Caco-2 (cell line): ENCODE results near the gene METTL24. TPM values are rescaled to one million over a fixed set of nuclear protein-coding genes. Genes with fewer than 3 reads are reported as not detected.
A peak's percentile ranks its signal among the peaks of the same experiment; 100 is the strongest.

ENCODE experiments used
- BruUV-seq: library from RNA; stranded (reverse); fragments of 400-500 nt; replicated peaks from 2 replicates; lab custom pipeline; 2021; lab: Mats Ljungman, UMichigan
- CTCF ChIA-PET: fragments of 300-600 bp; sonication (Branson Sonifier 250); formaldehyde crosslinking; loops from one replicate; lab custom pipeline; 2022; ENCODE audit warnings: antibody characterized with exemption; lab: Charles Lee
- POLR2A ChIA-PET: fragments of 300-600 bp; sonication (Branson Sonifier 250); formaldehyde crosslinking; loops from one replicate; lab custom pipeline; 2022; ENCODE audit warnings: antibody characterized with exemption; lab: Charles Lee
- DNase-seq, 2 experiments: peaks; one replicate each; pipeline versions ENCODE4 v3.0.0 to v3.0.0-alpha.2; 2020 to 2022
- H3K27me3 ChIP-seq: replicated peaks from 2 replicates; pipeline ENCODE4 v1.6.0; 2011; ENCODE audit warnings: low read length; ENCODE audit not compliant: control insufficient read depth, insufficient read depth
- H3K36me3 ChIP-seq: 2 replicates; pipeline ENCODE4 v1.5.1; 2011; ENCODE audit warnings: low read length; ENCODE audit not compliant: control insufficient read depth, insufficient read depth
- H3K4me1 ChIP-seq: fragments of 250-450 bp; sonication (Bioruptor Pico); 2 replicates; pipeline ENCODE4 v1.5.1; 2020; ENCODE audit warnings: mild to moderate bottlenecking
- H3K4me3 ChIP-seq: 2 replicates; pipeline ENCODE4 v1.5.1; 2011; ENCODE audit warnings: low read depth, mild to moderate bottlenecking, control low read depth, low read length
- H3K9me3 ChIP-seq: fragments of 250-450 bp; sonication (Bioruptor Pico); 2 replicates; pipeline ENCODE4 v1.5.1; 2020; ENCODE audit warnings: mild to moderate bottlenecking, moderate library complexity
- H3K27ac Mint-ChIP-seq: one replicate; pipeline ENCODE4 v1.8.0; 2022; ENCODE audit warnings: mixed read lengths; ENCODE audit not compliant: unreplicated experiment
- H3K27me3 Mint-ChIP-seq: one replicate; pipeline ENCODE4 v1.8.0; 2022; ENCODE audit warnings: mixed read lengths; ENCODE audit not compliant: insufficient read depth, unreplicated experiment
- H3K36me3 Mint-ChIP-seq: one replicate; pipeline ENCODE4 v1.8.0; 2022; ENCODE audit warnings: mild to moderate bottlenecking, mixed read lengths; ENCODE audit not compliant: insufficient read depth, unreplicated experiment
- H3K4me1 Mint-ChIP-seq: one replicate; pipeline ENCODE4 v1.8.0; 2022; ENCODE audit warnings: low read depth, mixed read lengths; ENCODE audit not compliant: unreplicated experiment
- H3K4me3 Mint-ChIP-seq: one replicate; pipeline ENCODE4 v1.8.0; 2022; ENCODE audit warnings: mild to moderate bottlenecking, moderate library complexity, mixed read lengths; ENCODE audit not compliant: unreplicated experiment
- H3K9me3 Mint-ChIP-seq: one replicate; pipeline ENCODE4 v1.8.0; 2022; ENCODE audit warnings: mixed read lengths; ENCODE audit not compliant: unreplicated experiment
- intact Hi-C: fragments of 100-400 bp; cut with micrococcal nuclease; formaldehyde crosslinking; loops from one replicate; pipeline ENCODE4 v1.10.0; 2022; ENCODE audit not compliant: unreplicated experiment
- total RNA-seq: library from RNA; stranded (reverse); gene quantifications from 2 replicates; pipeline ENCODE4 v1.2.3, GENCODE V29; 2022
- TF ChIP-seq, protein P1 (sequence below), 2 experiments: fragments of 200-600 bp in 1 of 2; IDR thresholded peaks; 1 replicate in 1 of 2; 2 replicates in 1 of 2; pipeline versions ENCODE4 v1.5.1 to v1.8.0; 2011 to 2022; ENCODE audit warnings: antibody characterized with exemption in 1 of 2, control low read depth in 1 of 2, inconsistent platforms in 1 of 2, low read depth in 1 of 2, low read length in 1 of 2, mild to moderate bottlenecking in 1 of 2, moderate library complexity in 1 of 2; ENCODE audit not compliant: insufficient read depth in 1 of 2, severe bottlenecking in 1 of 2, unreplicated experiment in 1 of 2

Gene METTL24
- total RNA-seq, 1 experiment from 2014 or later: not detected

DNA sequence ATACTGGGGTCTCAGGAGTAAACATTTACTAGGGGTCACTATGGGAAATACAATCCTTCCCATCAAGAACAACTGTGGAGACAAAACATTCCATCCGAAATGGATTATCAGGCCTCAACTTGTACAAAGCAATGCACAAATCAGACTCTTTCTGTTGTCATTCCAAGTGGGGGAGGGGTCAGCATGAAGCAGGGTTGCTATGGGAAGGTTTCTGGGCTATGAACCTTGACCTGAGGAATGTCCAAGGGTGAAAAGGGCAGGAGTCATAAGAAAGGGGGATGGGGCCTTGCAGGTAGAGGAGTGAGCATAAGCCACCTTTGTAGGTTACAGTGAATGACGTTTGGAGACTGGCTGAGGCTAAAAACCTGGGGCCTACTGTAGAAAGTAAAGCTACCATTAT, 3.1 kb downstream of the METTL24 start:
- Mint-ChIP-seq H3K4me3 (peak overlapping the region; percentile 71), H3K9me3 (peaks cover 9% of the 10 kb centered on the region), H3K4me1 (peaks cover 28% of the 10 kb centered on the region), H3K27ac (peak overlapping the region; percentile 56), H3K27me3 (no peaks in the 10 kb centered on the region), H3K36me3 (no peaks in the 10 kb centered on the region)
- TF ChIP-seq, protein P1, sequence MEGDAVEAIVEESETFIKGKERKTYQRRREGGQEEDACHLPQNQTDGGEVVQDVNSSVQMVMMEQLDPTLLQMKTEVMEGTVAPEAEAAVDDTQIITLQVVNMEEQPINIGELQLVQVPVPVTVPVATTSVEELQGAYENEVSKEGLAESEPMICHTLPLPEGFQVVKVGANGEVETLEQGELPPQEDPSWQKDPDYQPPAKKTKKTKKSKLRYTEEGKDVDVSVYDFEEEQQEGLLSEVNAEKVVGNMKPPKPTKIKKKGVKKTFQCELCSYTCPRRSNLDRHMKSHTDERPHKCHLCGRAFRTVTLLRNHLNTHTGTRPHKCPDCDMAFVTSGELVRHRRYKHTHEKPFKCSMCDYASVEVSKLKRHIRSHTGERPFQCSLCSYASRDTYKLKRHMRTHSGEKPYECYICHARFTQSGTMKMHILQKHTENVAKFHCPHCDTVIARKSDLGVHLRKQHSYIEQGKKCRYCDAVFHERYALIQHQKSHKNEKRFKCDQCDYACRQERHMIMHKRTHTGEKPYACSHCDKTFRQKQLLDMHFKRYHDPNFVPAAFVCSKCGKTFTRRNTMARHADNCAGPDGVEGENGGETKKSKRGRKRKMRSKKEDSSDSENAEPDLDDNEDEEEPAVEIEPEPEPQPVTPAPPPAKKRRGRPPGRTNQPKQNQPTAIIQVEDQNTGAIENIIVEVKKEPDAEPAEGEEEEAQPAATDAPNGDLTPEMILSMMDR (IDR thresholded peaks at IDR 0.05; ENCODE audit: insufficient read depth in 1 of 2, low read depth in 1 of 2, low read length in 1 of 2, severe bottlenecking in 1 of 2, unreplicated experiment in 1 of 2): no peak
- Histone ChIP-seq H3K4me3 (no peak overlapping the region), H3K27me3 (no peaks in the 10 kb centered on the region), H3K4me1 (peaks cover 20% of the 10 kb centered on the region), H3K36me3 (no peaks in the 10 kb centered on the region), H3K9me3 (no peaks in the 10 kb centered on the region)
- DNase-seq: peak; percentile 79 to 82
- POLR2A ChIA-PET: interaction anchor here (0.7 kb wide), 1 partner anchor 521 kb away, joined by 3 read pairs; no protein-coding TSS in a partner anchor
- CTCF ChIA-PET: interaction anchor here (1.0 kb wide), 1 partner anchor 13 kb away, joined by 5 read pairs; no protein-coding TSS in a partner anchor
- BruUV-seq: no TSS peak
- intact Hi-C loops: no loop called here

DNA sequence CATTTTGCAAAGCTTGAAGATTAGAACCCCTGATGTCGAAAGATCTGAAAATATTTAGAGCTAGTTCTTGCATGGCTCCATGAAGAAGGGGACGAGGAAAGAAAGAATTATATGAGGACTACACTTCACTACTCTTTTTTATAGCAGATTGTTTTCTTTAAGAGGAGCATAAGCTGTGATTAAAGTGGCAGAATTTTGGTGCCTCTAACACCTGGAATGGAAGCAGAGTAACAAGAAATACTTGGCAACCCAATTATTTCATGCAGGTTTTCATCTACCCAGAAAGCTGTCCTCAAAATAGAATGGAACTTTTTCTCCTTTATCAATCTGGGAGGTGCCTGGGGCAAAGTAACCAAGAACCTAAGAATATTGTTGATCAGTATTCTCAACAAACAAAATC, 4.0 kb downstream of the METTL24 start:
- H3K27me3 ChIP-seq: no peaks in the 10 kb centered on the region
- no TSS peak for BruUV-seq
- TF ChIP-seq, protein P1 (IDR thresholded peaks at IDR 0.05; ENCODE audit: insufficient read depth in 1 of 2, low read depth in 1 of 2, low read length in 1 of 2, severe bottlenecking in 1 of 2, unreplicated experiment in 1 of 2): no peak
- Mint-ChIP-seq H3K4me1 (peaks cover 28% of the 10 kb centered on the region), H3K9me3 (peaks cover 9% of the 10 kb centered on the region), H3K36me3 (no peaks in the 10 kb centered on the region), H3K4me3 (no peak overlapping the region), H3K27ac (no peak overlapping the region), H3K27me3 (no peaks in the 10 kb centered on the region)
- intact Hi-C loops: no loop called here
- ChIA-PET POLR2A (no interaction called here), CTCF (no interaction called here)
- H3K4me3 ChIP-seq: no peak overlapping the region
- H3K4me1 ChIP-seq: peaks cover 20% of the 10 kb centered on the region
- H3K9me3 ChIP-seq: no peaks in the 10 kb centered on the region
- no peaks in the 10 kb centered on the region for H3K36me3 ChIP-seq
- no peak for DNase-seq

- Histone ChIP-seq H3K36me3 (no peaks in the 10 kb centered on the region), H3K27me3 (no peaks in the 10 kb centered on the region), H3K9me3 (no peaks in the 10 kb centered on the region), H3K4me3 (no peak overlapping the region), H3K4me1 (peaks cover 20% of the 10 kb centered on the region)
- peaks cover 28% of the 10 kb centered on the region for H3K4me1 Mint-ChIP-seq
- ChIA-PET POLR2A (no interaction called here), CTCF (no interaction called here)
- no TSS peak for BruUV-seq
- intact Hi-C loops: no loop called here
- H3K4me3 Mint-ChIP-seq: no peak overlapping the region
- TF ChIP-seq, protein P1 (IDR thresholded peaks at IDR 0.05; ENCODE audit: insufficient read depth in 1 of 2, low read depth in 1 of 2, low read length in 1 of 2, severe bottlenecking in 1 of 2, unreplicated experiment in 1 of 2): no peak
- peaks cover 9% of the 10 kb centered on the region for H3K9me3 Mint-ChIP-seq
- no peak overlapping the region for H3K27ac Mint-ChIP-seq
- DNase-seq: no peak
- no peaks in the 10 kb centered on the region for H3K36me3 Mint-ChIP-seq
- no peaks in the 10 kb centered on the region for H3K27me3 Mint-ChIP-seq
Observed at GRCh38 chr6:110353457-110354001, 4.6 kb downstream of the METTL24 start.
